GM19324 (cell line): Measurements from ENCODE around the gene MSTO1.
"Not testable (repeated sequence)": the region's sequence is repeated elsewhere in the genome, so short reads cannot be mapped to it uniquely, and the experiment has no call there.

ENCODE experiments used
- ATAC-seq: cut with Tn5 transposase; IDR thresholded peaks from one replicate; pipeline ENCODE4 v1.9.1; 2021; ENCODE audit warnings: mild to moderate bottlenecking, moderate library complexity; ENCODE audit not compliant: unreplicated experiment, low FRiP score

The MSTO1 gene

GRCh38 chr1:155609515-155610256 lies at the start of gene MSTO1:
Gene MSTO1, plus strand, starts transcription at chr1:155610218. Its CDS starts 31 bp downstream, at chr1:155610249.
- peak; percentile 90 for ATAC-seq

- ATAC-seq = peak; percentile 31
Measured at GRCh38 chr1:155561779-155562580, 48.0 kb upstream of the MSTO1 start.

GRCh38 chr1:155562581-155563376 lies 47.2 kb upstream of the MSTO1 start, which contains the start of gene ASH1L:
Gene ASH1L, minus strand, starts transcription at chr1:155562803. Its CDS starts 41,284 bp downstream, at chr1:155521519.
- peak; percentile 80 for ATAC-seq

GRCh38 chr1:155563377-155564022 lies 46.5 kb upstream of the MSTO1 start:
- ATAC-seq = not testable (repeated sequence)

GRCh38 chr1:155569988-155570592 lies 39.9 kb upstream of the MSTO1 start:
- no peak for ATAC-seq

- ATAC-seq = no peak
Measured at GRCh38 chr1:155570593-155570990, 39.4 kb upstream of the MSTO1 start.

- ATAC-seq = no peak
Measured at GRCh38 chr1:155574077-155574476, 35.9 kb upstream of the MSTO1 start.

- ATAC-seq = not testable (repeated sequence)
Measured at GRCh38 chr1:155575608-155576007, 34.4 kb upstream of the MSTO1 start.

- not testable (repeated sequence) for ATAC-seq
Measured at GRCh38 chr1:155583846-155584245, 26.2 kb upstream of the MSTO1 start.

GRCh38 chr1:155589282-155589681 lies 20.7 kb upstream of the MSTO1 start:
- not testable (repeated sequence) for ATAC-seq

GRCh38 chr1:155590516-155591247 lies 19.3 kb upstream of the MSTO1 start:
- not testable (repeated sequence) for ATAC-seq

GRCh38 chr1:155591770-155592169 lies 18.2 kb upstream of the MSTO1 start:
- no peak for ATAC-seq

GRCh38 chr1:155595877-155596474 lies 14.0 kb upstream of the MSTO1 start:
- not testable (repeated sequence) for ATAC-seq

GRCh38 chr1:155596864-155597263 lies 13.2 kb upstream of the MSTO1 start:
- ATAC-seq = no peak

- no peak for ATAC-seq
Measured at GRCh38 chr1:155598842-155599331, 11.1 kb upstream of the MSTO1 start.

GRCh38 chr1:155599828-155600572 lies 10.0 kb upstream of the MSTO1 start:
- not testable (repeated sequence) for ATAC-seq

- no peak for ATAC-seq
Measured at GRCh38 chr1:155607708-155608107, 2.3 kb upstream of the MSTO1 start.

- ATAC-seq = no peak
Measured at GRCh38 chr1:155608888-155609225, 1.2 kb upstream of the MSTO1 start.
